ENCODE results near the gene FABP7. TPM values are rescaled to one million over a fixed set of nuclear protein-coding genes. Genes with fewer than 3 reads are reported as not detected.
A peak's percentile ranks its signal among the peaks of the same experiment; 100 is the strongest.

Gene FABP7
- total RNA-seq, 1 experiment from 2014 or later = 1.2 TPM

GRCh38 chr6:122809691-122810090 lies 30.2 kb downstream of the FABP7 start:
- no peaks in the 10 kb centered on the region for H3K27me3 ChIP-seq (replicated peaks; ENCODE audit: insufficient read depth, low read depth, low read length, poor library complexity)
- ChIA-PET POLR2A (ENCODE audit: low non-redundant PET) (no interaction called here), CTCF (no interaction called here)
- BruUV-seq (replicated peaks) = no TSS peak
- H3K9me3 ChIP-seq (ENCODE audit: low read depth, low read length, poor library complexity, severe bottlenecking) = peaks cover 3% of the 10 kb centered on the region
- peaks cover 3% of the 10 kb centered on the region for H3K36me3 ChIP-seq (ENCODE audit: insufficient read depth, low read length, poor library complexity, severe bottlenecking)
- no peak overlapping the region for H3K4me3 ChIP-seq (ENCODE audit: low read depth, low read length, poor library complexity, severe bottlenecking)
- intact Hi-C loops (cut with micrococcal nuclease; ENCODE audit: unreplicated experiment) = loop anchor here (2.0 kb wide), 1 partner anchor 29 kb away; no protein-coding TSS in a partner anchor
- DNase-seq (ENCODE audit: low spot score) = peak; percentile 27
- TF ChIP-seq, protein P1, sequence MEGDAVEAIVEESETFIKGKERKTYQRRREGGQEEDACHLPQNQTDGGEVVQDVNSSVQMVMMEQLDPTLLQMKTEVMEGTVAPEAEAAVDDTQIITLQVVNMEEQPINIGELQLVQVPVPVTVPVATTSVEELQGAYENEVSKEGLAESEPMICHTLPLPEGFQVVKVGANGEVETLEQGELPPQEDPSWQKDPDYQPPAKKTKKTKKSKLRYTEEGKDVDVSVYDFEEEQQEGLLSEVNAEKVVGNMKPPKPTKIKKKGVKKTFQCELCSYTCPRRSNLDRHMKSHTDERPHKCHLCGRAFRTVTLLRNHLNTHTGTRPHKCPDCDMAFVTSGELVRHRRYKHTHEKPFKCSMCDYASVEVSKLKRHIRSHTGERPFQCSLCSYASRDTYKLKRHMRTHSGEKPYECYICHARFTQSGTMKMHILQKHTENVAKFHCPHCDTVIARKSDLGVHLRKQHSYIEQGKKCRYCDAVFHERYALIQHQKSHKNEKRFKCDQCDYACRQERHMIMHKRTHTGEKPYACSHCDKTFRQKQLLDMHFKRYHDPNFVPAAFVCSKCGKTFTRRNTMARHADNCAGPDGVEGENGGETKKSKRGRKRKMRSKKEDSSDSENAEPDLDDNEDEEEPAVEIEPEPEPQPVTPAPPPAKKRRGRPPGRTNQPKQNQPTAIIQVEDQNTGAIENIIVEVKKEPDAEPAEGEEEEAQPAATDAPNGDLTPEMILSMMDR (conservative IDR thresholded peaks at IDR 0.05; ENCODE audit: low read depth, low read length) = no peak
- TF ChIP-seq EZH2 (IDR thresholded peaks at IDR 0.05; ENCODE audit: borderline replicate concordance, low read depth, low read length, poor library complexity, severe bottlenecking) = no peak
- H3K4me1 ChIP-seq (ENCODE audit: insufficient read depth, low read length, poor library complexity, severe bottlenecking) = peaks cover 40% of the 10 kb centered on the region
- H3K27ac ChIP-seq (ENCODE audit: low read depth, low read length, poor library complexity, severe bottlenecking) = peak overlapping the region; percentile 87

DNA sequence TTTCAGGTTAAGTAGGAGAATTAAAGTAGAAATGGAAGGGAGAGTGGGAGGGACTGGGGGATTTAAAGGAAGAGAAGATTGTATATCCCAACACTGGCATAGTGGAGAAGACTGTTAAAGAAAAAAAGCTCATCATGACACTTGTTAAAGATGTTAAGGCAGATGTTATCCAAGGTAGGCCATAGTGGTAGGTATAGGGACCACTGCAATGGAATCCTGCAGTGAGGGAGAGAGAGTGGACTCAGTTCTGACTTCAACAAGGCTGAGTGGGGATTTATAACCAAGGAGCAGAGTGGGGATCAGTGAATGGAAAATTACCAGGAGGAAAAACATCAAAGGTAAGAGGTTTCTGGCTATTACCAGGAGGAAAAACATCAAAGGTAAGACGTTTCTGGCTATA lies 30.7 kb downstream of the FABP7 start:
- BruUV-seq (replicated peaks) = no TSS peak
- TF ChIP-seq, protein P1 (conservative IDR thresholded peaks at IDR 0.05; ENCODE audit: low read depth, low read length) = no peak
- no peak for TF ChIP-seq EZH2 (IDR thresholded peaks at IDR 0.05; ENCODE audit: borderline replicate concordance, low read depth, low read length, poor library complexity, severe bottlenecking)
- peaks cover 5% of the 10 kb centered on the region for H3K9me3 ChIP-seq (ENCODE audit: low read depth, low read length, poor library complexity, severe bottlenecking)
- H3K4me3 ChIP-seq (ENCODE audit: low read depth, low read length, poor library complexity, severe bottlenecking) = no peak overlapping the region
- H3K27me3 ChIP-seq (replicated peaks; ENCODE audit: insufficient read depth, low read depth, low read length, poor library complexity) = no peaks in the 10 kb centered on the region
- peaks cover 40% of the 10 kb centered on the region for H3K4me1 ChIP-seq (ENCODE audit: insufficient read depth, low read length, poor library complexity, severe bottlenecking)
- intact Hi-C loops (cut with micrococcal nuclease; ENCODE audit: unreplicated experiment) = no loop called here
- peak overlapping the region; percentile 87 for H3K27ac ChIP-seq (ENCODE audit: low read depth, low read length, poor library complexity, severe bottlenecking)
- CTCF ChIA-PET = no interaction called here
- DNase-seq (ENCODE audit: low spot score) = no peak
- POLR2A ChIA-PET (ENCODE audit: low non-redundant PET) = no interaction called here
- peaks cover 3% of the 10 kb centered on the region for H3K36me3 ChIP-seq (ENCODE audit: insufficient read depth, low read length, poor library complexity, severe bottlenecking)

DNA sequence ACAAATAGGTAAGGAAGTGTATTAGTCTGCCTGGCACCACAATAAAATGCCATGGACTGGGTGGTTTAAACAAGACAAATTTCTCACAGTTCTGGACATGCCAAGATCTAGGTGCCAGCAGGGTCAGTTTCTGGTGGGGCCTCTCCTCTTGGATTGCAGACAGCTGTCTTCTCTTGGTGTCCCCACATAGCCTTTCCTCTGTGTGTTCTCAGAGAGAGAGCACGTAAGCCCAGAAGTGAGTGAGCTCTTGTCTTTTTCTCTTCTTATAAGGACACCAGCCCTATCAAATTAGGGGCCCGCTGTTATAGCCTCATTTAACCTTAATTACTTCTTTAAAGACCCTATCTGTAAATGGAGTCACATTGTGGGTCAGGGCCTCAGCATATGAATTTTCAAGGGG lies 37.8 kb downstream of the FABP7 start:
- TF ChIP-seq, protein P1 (conservative IDR thresholded peaks at IDR 0.05; ENCODE audit: low read depth, low read length) = no peak
- no peak for TF ChIP-seq EZH2 (IDR thresholded peaks at IDR 0.05; ENCODE audit: borderline replicate concordance, low read depth, low read length, poor library complexity, severe bottlenecking)
- DNase-seq (ENCODE audit: low spot score) = no peak
- H3K27ac ChIP-seq (ENCODE audit: low read depth, low read length, poor library complexity, severe bottlenecking) = no peak overlapping the region
- no peaks in the 10 kb centered on the region for H3K27me3 ChIP-seq (replicated peaks; ENCODE audit: insufficient read depth, low read depth, low read length, poor library complexity)
- no peak overlapping the region for H3K4me3 ChIP-seq (ENCODE audit: low read depth, low read length, poor library complexity, severe bottlenecking)
- H3K9me3 ChIP-seq (ENCODE audit: low read depth, low read length, poor library complexity, severe bottlenecking) = peaks cover 5% of the 10 kb centered on the region
- CTCF ChIA-PET = no interaction called here
- no peaks in the 10 kb centered on the region for H3K36me3 ChIP-seq (ENCODE audit: insufficient read depth, low read length, poor library complexity, severe bottlenecking)
- intact Hi-C loops (cut with micrococcal nuclease; ENCODE audit: unreplicated experiment) = no loop called here
- no peaks in the 10 kb centered on the region for H3K4me1 ChIP-seq (ENCODE audit: insufficient read depth, low read length, poor library complexity, severe bottlenecking)
- no TSS peak for BruUV-seq (replicated peaks)
- POLR2A ChIA-PET (ENCODE audit: low non-redundant PET) = no interaction called here
